Measurements from ENCODE around the gene ACAP3.
"Not testable (repeated sequence)": the region's sequence is repeated elsewhere in the genome, so short reads cannot be mapped to it uniquely, and the experiment has no call there.

- not testable (repeated sequence) for TF ChIP-seq CTCF, EP300 (IDR thresholded peaks at IDR 0.05)
Observed at GRCh38 chr1:1248009-1248913, 59.5 kb downstream of the ACAP3 start.

Data from tibial nerve (tissue), 4 donors.